HG03432 (cell line): ENCODE measurements around the gene MFAP3.
"Not testable (repeated sequence)": the region's sequence is repeated elsewhere in the genome, so short reads cannot be mapped to it uniquely, and the experiment has no call there.

Experiments used
- ATAC-seq: cut with Tn5 transposase; IDR thresholded peaks from one replicate; pipeline ENCODE4 v1.9.1; 2021; ENCODE audit warnings: mild to moderate bottlenecking, moderate library complexity; ENCODE audit not compliant: unreplicated experiment

Gene MFAP3

DNA sequence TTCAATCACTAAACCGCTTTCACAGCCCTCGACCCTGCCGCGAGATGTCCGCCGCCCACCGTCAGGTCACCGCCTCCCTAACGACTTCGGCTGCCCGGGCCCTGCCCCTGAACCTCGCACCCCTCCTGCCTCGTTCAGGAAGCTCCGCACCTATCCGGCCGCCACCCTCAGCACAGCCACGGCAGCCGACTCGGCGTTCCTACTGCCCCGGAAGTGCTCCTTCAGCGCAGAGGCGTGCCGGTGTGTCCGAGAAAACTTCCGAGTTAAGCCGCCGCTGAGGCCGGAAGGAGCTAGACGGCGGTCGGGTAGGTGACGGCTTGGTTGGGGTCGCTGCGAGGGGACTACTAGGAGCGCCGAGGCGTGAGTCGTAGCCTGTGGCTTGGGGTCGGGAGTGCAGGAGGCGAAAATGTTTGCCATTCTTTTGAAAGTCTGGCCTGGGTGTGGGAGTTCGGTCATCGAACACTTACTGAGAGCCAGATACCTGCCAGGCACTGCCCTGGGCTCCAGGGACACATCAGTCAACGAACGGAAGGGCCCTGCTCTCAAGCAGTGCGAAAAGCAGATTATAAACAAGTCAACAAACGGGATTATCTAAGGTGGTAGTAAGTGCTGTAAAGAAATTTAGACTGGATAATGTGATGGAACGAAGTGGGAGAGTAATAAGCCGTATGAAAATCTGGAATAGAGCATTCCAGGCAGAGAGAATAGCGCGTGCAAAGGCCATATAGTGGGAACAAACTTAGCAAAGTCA, at the start of gene MFAP3, which contains the start of gene FAM114A2:
TSS of gene MFAP3 (plus strand) at position 261 of the 751 bp plus-strand sequence. CDS start 10,756 bp downstream, outside the sequence.
TSS of gene FAM114A2 (minus strand) at position 204 of the 751 bp plus-strand sequence. CDS start 3,957 bp downstream, outside the sequence.
- ATAC-seq, result peak; percentile 98

DNA sequence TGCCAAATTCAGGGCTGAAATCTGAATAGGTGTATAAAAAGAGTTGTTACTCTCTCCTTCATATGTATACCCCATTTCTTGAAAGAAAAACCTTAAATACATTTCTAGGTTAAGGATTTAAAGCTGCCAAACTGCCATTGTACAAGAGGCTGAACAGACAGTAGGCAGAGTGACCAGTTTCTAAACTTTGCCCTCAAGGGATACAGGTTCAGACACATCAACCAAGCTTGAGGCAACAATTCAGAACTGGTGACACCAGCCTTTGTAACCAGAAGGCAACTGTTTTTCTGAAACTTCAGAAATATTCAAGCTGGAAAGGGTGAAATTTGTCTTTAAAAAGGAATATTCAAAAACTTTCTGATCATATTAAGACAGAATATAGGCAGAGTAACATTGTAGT, 47.6 kb upstream of the MFAP3 start:
- ATAC-seq, result no peak

DNA sequence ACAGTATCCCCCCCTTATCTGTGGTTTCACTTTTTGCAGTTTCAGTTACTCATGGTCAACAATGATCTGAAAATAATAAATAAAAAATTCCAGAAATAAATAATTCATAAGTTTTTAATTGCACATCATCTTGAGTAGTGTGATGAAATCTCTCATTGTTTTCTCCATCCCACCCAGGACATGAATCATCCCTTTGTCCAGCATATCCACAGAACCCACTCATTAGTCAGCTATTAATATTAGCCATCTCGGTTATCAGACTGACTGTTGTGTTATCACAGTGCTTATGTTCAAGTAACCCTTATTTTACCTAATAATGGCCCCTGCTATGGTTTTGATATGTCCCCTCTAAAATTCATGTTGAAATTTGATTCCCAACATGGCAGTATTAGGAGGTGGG, 40.8 kb upstream of the MFAP3 start:
- no peak for ATAC-seq

DNA sequence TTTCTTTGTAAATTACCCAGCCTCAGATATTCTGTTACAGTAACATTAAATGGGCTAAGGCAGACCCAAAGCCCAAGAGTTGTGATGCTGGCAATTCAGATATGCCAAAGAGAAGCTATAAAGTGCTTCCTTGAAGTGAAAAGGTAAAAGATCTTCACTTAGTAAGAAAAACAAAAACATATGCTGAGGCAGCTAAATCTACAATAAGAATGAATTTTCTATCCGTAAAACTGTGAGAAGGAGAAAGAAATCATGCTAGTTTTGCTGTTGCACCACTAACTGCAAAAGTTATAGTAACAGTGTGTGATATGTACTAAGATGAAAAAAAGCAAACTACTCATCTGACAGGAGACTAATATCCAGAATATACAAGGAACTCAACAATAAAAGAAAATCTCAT, 40.0 kb upstream of the MFAP3 start:
- ATAC-seq, result no peak

DNA sequence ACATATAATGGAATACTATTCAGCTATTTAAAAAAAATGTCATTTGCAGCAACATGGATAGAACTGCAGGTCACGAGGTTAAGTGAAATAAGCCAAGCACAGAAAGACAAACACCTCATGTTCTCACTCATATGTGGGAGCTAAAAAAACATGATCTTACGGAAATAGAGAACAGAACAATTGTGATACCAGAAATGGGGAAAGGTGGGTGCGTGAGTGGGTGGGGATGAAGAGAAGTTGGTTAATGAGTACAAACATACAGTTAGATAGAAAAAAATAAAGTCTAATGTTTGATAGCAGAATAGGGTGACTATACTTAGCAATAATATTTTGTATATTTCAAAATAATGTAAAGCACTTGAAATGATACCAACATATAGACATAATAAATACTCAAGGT, 38.8 kb upstream of the MFAP3 start:
- no peak for ATAC-seq

DNA sequence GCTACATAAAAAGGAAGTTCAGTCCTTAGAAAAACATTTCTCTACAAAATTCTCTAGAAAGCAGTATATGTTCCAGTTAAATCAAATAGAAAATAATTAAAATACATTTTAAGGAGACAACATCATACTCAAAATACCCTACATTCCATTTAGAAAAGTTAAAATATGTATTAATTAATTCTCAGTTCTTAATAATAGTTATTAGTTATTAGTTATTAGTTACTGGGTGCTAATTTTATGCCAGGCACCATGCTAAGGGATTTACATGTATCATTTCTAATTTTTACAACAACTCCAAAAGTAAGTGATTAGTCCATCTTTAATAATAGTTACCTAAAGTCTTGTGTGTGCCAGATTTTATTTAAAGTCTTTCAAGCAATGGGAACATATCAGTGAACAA, 38.1 kb upstream of the MFAP3 start:
- ATAC-seq, result no peak

DNA sequence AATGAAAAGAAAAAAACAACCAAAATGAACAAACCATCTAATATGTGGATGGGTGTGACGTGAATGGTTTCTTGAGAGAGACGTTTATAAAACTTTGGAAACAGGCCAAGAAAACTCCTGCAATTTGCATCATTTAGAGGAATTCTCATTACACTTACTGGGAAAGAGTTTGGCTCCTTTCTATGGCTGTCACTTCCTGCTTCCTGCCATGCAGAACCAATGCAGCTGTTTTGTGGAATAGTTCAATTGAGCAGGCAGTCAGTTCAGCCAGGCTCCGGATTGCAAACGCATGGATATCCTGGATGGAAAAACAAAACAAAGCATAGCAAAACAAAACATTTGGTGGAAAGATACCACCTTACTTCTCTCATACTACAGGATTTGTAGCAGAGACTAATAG, 36.7 kb upstream of the MFAP3 start:
- ATAC-seq, result no peak

DNA sequence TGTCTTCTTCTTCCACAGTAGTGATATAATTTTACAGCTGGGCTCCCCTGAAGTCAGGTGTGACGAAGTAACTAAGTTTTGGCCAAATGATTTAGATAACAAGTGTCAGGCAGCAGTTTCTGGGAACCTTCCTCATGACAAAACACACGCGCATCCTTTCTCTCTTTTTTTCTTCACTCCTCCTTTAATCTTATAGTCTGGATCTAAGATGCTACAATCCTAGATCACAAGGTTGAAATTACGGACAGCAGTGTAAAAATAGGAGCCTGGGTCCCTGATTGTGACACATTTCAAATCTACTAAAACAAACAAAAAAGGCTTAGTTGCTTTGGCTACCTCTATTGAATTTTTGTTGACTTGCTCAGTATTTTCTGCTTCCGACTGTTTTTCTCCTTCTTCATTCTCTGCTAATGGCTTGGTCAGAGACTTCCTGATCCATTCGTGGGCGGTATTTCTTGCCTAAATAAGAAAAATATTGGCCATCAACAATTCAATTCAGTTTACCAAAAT, 36.2 kb upstream of the MFAP3 start:
- no peak for ATAC-seq

DNA sequence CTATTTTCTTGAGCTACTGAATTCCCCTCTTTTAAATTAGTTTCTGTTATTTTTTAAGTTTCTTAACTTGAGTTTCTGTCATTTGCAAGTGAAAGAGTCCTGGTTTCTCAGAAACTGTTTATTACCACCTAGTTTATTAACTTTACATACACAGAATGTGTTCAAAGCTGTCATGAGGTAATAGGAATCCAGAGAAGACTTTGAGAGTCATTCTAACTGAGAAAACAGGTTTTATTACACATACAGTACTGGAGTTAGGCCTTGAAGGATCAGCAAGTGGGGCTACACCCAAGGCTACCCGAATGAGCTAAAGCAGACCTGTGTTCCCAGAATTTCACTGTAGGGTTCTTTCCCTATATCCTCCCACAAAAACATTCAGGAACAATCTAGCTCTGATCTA, 33.1 kb upstream of the MFAP3 start:
- ATAC-seq, result no peak

DNA sequence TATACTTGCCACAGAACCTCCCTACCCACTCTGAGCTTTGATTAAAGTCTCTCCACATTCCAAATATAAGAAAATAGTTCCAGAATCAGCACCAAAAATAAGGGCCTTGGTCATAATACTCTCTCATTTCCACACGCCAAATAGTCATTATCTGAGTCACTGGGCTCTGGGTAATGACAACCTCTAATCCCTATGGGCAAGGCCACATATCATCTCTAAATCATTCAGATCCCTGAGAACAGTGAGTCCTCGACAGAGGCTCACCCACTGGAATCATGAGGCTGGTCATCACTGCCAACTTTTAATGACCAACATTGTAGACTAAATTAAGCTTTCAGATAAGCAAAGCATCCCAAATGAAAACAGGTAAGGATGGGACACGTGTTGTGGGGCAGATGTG, 28.1 kb upstream of the MFAP3 start:
- no peak for ATAC-seq

DNA sequence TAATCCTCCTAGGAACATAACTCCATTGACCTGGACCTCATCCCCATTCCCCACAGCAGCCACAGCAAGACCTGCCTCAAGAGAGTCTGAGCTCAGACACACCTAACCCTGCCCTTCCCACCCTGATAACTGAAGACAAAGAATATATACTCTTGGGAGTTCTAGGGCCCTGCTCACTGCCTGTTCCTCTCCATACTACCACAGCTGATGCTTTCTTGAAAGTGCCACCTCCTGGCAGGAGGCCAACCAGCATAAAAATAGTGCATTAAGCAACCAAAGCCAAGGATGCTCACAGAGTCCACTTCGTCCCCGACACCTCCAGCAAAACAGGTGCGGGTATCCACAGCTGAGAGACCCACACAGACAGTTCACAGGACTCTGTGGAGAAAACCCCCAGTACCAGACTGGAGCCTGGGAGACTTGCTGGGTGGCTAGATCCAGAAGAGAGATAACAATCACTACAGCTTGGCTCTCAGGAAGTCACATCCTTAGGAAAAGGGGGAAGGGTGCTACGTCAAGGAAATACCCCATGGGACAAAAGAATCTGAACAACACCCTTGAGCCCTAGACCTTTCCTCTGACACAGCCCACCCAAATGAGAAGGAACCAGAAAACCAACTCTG, 23.6 kb upstream of the MFAP3 start:
- ATAC-seq, result no peak

DNA sequence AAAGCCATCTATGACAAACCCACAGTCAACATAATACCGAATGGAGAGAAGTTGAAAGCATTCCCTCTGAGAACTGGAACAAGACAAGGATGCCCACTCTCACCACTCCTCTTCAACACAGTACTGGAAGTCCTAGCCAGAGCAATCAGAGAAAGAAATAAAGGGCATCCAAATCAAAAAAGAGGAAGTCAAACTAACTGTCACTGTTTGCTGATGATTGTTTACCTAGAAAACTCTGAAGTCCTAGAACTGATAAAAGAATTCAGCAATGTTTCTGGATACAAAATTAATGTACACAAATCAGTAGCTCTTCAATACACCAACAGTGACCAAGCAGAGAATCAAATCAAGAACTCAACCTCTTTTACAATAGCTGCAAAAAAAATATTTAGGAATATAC, 19.8 kb upstream of the MFAP3 start:
- ATAC-seq, result not testable (repeated sequence)

DNA sequence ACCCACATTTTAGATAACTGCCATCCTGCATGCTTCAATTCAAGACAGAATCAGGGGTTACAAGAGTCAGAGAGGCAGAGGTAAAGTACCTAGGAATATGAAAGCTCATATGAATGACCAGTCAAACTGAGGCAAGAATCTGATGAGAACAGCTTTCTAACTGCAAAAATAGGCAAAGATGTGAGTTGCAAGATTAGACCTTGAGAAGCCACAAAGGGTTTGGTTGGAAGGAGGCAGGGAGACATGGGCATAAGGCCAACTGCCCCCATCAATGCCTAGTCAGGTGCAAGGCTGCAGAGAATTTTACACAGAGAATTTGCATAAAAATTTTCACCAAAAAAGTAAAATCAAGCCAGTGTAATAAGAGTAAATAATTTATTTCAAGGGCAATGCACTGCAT, 12.8 kb upstream of the MFAP3 start:
- ATAC-seq, result no peak

DNA sequence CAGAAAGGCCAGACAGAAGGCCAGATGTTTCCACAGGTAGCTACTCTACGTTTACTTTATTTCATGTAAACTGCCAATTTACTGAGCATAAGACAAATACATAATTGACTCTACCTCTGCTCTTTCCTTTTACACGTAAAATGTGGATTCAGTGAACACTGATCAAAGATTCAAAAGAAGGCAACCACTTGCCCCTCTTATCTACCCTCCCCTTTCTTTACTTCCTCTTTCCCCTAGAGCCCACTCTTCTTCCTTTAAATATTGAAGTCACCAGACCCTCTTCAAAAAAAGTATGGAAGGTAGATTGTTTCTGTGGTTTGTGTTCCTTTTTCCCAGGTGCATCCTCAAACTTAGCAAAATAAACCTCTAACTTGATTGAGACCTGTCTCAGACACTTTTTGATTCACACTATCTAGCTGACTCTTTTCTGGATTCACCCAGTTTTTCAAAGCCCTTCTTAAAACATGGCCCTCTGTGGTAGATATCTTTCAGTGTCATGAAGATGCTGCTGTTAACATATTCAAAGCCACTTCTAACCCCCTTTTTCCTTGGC, 6.8 kb upstream of the MFAP3 start:
- ATAC-seq, result no peak

DNA sequence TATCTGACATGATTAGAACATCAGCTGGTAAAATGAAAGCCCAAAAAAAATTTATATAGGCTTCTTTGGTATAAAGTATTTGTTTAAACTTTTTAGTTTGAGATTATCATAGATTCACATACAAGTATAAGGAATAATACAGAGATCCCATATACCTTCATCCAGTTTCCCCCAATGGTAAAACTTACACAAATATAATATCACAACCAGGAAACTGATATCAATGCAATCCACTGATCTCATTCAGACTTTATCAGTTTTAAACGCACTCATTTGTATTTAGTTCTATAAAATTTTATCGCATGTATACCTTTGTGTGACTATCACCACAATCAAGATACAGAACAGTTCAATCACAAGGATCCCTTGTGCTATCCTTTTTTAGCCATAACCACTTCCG, 3.8 kb upstream of the MFAP3 start:
- no peak for ATAC-seq

DNA sequence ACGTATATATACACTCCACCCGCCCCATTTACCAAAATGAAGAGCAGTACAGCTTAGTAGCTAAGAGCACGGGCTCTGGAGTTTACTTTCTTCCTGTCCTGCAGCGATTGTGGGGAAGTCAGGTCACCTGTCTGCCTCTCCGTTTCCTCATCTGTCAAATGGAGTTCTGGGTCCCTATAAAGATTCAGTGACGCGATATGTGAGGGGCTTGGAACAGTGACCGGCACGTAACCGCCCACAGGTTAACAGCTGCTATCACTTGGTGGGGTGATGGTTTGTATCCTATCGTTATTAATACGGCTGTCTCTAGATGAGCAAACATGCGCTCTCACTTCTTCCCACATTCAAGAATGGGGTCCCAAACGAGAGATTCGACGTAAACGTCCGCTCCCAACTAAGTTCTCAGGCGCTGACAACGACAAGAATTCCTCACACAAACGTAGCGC, 483 bp upstream of the MFAP3 start:
- peak; percentile 54 for ATAC-seq

DNA sequence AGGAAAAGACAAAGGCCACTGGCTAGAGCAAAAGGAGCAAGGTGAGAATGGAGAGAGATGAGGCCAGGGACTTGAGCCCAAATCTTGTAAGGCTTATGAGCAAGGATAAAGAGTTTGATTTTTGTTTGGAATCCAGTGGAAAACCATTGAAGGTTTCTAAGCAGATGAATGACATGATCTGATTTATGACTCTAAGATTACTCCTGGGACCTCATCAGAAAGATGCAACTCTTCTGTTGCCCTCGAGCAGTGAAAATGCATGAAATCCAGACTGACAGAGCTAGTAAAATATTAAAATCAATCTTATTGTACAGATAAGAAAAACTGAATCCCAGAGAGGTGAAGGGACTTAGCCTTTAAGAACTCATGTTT, 677 bp downstream of the MFAP3 start:
- no peak for ATAC-seq

DNA sequence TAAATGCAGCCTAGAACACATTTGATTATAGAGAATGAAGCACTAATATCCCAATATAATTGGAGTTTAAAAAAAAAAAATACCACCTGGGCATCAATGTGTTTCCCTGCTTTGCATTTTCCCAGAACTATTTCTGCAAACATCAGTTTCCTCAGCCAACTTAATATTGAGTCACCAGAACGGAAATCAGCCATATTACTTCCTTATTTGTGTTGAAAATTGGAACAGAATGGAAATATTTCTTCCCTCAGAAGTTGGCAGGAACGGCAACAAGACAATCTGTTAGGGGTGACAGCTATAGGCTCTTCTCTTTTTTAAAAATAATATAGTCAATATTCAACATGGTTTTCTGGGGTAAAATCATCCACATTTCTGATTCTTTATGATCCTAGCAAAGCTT, 4.0 kb downstream of the MFAP3 start:
- ATAC-seq, result no peak

DNA sequence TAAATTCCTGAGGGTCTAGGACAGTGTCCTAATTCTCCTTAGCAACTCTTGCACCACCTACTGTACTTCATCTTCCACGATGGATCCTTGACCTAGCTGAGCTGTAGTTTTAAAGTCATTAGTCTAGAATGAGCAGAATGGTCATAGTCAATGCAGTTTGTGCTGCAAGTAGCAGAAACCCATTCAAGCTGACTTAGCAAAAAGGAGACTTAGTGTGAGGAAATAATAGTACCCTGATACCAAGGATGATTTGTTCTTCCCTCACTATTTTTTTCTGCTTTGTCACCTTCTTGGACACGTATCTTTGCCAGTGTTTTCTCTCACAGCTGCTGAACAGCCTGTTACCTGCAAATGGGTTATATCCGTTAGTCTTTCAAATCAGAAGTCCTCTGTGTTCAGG, 5.3 kb downstream of the MFAP3 start:
- no peak for ATAC-seq

DNA sequence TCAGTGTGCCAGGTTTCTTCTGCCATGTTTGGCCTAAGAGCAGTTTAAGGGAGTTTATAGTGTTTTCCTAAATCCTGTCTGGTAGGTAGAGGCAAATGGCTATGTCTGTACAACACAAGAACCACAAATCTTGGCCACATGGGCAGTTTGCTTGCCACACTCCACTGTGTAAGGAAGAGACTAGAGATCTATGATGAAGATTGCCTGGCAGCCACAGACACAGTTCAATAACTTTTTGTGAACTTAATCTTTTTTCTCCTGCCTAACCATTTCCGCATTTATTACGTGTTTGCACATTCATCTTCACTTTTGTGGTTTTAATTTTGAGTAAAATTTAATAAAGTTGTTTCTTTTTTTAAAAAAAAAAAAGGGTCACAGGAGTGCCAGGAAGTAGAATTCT, 5.8 kb downstream of the MFAP3 start:
- no peak for ATAC-seq

DNA sequence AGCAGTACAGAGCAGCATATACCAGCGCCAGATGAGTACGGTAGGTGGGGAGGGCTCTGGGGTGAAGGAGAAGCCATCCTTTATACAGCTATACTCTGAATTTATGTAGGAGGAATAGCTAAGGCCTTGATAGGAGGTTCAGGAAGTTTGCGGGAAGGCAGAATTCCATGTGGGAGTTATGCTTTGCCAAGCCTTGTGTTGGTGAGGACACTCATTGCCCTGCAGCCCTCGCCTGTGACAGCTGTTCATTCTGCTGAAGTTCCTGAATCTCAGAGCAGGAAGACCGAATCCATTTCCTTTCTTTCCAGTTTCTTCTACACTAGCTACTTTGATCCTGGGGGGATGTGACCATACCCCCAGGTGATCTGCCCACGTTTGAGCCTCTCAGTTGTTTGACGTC, 7.7 kb downstream of the MFAP3 start:
- ATAC-seq, result no peak

DNA sequence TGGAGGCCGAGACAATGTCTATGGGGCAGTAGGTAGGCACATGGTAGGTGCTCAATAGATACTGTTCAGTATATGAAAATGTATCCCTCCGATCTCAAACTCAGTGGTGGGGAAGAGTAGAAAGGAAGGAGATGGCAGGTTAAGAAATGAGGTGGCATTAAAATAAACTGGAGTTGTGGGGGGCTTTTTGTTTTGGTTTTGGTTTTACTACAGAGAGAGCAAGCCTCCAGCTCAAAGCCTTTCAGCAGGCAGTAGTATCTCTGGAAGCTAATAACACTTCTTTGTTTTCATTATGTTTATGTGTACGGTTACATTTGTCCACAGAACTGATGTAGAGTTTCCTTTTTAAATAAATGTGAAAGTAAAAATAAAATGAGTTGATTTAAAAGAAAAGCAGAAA, 8.6 kb downstream of the MFAP3 start:
- peak; percentile 71 for ATAC-seq
